Body of pancreas (tissue), 4 donors: ENCODE data around the gene CACNA1G.

Experiments
- CTCF ChIP-seq, 7 experiments: fragments of 450-650 bp in 4 of 7; fragments of 200-600 bp in 3 of 7; sonication (generic) in 3 of 7; IDR thresholded peaks; one replicate each; pipeline ENCODE4 v1.5.1; 2016 to 2019; ENCODE audit warnings: antibody characterized with exemption in 7 of 7
- POLR2A ChIP-seq, 3 donors: fragments of 450-650 bp; IDR thresholded peaks; one replicate each; pipeline ENCODE4 v1.6.1; 2016; ENCODE audit warnings: antibody characterized with exemption in 3 of 3, mild to moderate bottlenecking in 2 of 3

- TF ChIP-seq POLR2A (IDR thresholded peaks at IDR 0.05): no peak
- no peak for TF ChIP-seq CTCF (IDR thresholded peaks at IDR 0.05)
Measured at GRCh38 chr17:50641357-50641756, 80.8 kb downstream of the CACNA1G start.
